Vagina (tissue), 2 donors: ENCODE measurements around the gene PLEKHA6. TPM values are rescaled to one million over a fixed set of nuclear protein-coding genes. Genes with fewer than 3 reads are reported as not detected.
"Not testable (repeated sequence)": the region's sequence is repeated elsewhere in the genome, so short reads cannot be mapped to it uniquely, and the experiment has no call there.

Experiments
- DNase-seq, 2 donors: peaks; one replicate each; pipeline ENCODE4 v3.0.0-alpha.2; 2017; ENCODE audit errors: extremely low spot score in 2 of 2
- H3K27ac ChIP-seq: fragments of 200-600 bp; sonication (generic); one replicate; pipeline ENCODE4 v1.5.1; 2019
- H3K27me3 ChIP-seq: fragments of 200-600 bp; sonication (generic); one replicate; pipeline ENCODE4 v1.5.1; 2019
- H3K36me3 ChIP-seq, 2 donors: fragments of 200-600 bp; sonication (generic); one replicate each; pipeline ENCODE4 v1.5.1; 2017 to 2019
- H3K4me1 ChIP-seq: fragments of 200-600 bp; sonication (generic); one replicate; pipeline ENCODE4 v1.5.1; 2019
- H3K4me3 ChIP-seq, 2 donors: fragments of 200-600 bp; sonication (generic); 1 replicate in 1 of 2; 2 replicates in 1 of 2; pipeline ENCODE4 v1.5.1; 2016 to 2019
- H3K9me3 ChIP-seq: fragments of 200-600 bp; sonication (generic); one replicate; pipeline ENCODE4 v1.5.1; 2019
- POLR2A ChIP-seq, 2 donors: fragments of 450-650 bp; IDR thresholded peaks; one replicate each; pipeline ENCODE4 v1.6.1; 2017; ENCODE audit warnings: antibody characterized with exemption in 2 of 2, mild to moderate bottlenecking in 2 of 2, moderate library complexity in 2 of 2
- POLR2AphosphoS5 ChIP-seq, 2 donors: sonication (generic); formaldehyde crosslinking; IDR thresholded peaks; one replicate each; pipeline ENCODE4 v1.9.0; 2017; ENCODE audit warnings: antibody characterized with exemption in 2 of 2, mild to moderate bottlenecking in 2 of 2, low read depth in 1 of 2; ENCODE audit not compliant: insufficient read depth in 1 of 2
- intact Hi-C: fragments of 100-400 bp; cut with DNase I; formaldehyde crosslinking; loops from one replicate; pipeline ENCODE4 v1.15.1; 2023
- total RNA-seq: library from RNA; depleted of rRNA; stranded (reverse); fragments of >200 nt; gene quantifications from one replicate; pipeline ENCODE4 v1.2.3, GENCODE V29; 2016
- TF ChIP-seq, protein P1 (sequence below), 3 experiments: fragments of 450-650 bp in 2 of 3; fragments of 200-600 bp in 1 of 3; sonication (generic) in 1 of 3; IDR thresholded peaks; one replicate each; pipeline ENCODE4 v1.5.1; 2017 to 2019; ENCODE audit warnings: antibody characterized with exemption in 3 of 3, mild to moderate bottlenecking in 2 of 3, moderate library complexity in 2 of 3

The PLEKHA6 gene
- total RNA-seq, 1 donor from 2014 or later = 15.0 TPM

DNA sequence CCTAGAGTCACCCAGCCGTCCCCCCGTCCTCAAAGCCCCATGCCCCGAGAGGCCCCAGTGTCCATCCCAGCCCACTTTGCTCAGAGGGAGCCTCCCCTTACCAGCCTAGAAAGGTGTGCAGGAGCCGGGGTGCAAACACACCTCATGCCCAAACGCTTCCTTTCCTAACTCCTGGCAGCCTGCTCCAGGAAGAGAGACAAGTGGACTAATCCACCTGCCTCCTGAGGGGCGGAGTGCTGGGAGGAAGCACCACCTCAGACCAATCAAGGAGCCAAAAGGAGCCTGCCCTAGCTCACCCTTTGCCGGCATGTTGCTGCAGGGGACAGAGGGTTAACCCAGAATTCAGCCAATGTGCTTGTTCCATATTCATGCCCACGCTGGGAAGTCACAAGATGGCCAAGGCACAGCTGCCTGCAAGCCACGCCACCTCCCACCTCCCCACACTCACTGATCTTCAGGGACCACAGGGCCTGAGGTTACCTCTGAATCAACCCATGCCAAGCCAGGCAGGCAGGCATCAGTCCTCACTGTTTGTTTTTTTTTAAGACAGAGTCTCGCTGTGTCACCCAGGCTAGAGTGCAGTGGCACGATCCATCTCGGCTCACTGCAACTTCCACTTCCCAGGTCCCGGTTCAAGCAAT is 27.8 kb downstream of the PLEKHA6 start:
- intact Hi-C loops = no loop called here

DNA sequence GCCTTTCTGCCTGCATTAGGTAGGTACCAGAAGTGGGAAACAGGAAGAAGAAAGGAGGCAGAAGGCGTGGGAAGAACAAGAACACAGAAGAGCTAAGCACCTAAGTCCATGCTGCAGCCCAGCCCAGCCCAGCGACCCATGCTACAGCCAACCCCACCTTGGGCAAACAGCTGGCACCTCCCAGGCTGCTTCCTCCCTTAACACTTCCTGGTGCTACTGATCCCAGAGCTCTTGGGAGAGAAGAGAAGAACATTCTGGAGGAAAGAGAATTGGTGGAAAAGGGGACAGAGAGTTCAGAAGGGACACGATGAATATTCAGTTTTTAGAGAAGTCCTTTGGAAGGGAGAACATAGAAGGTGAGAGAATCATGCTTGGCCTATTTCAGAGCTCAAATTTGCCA is 28.5 kb downstream of the PLEKHA6 start:
- Histone ChIP-seq H3K4me3 (no peak overlapping the region), H3K36me3 (no peaks in the 10 kb centered on the region), H3K9me3 (no peaks in the 10 kb centered on the region), H3K27ac (no peak overlapping the region), H3K27me3 (no peaks in the 10 kb centered on the region), H3K4me1 (no peaks in the 10 kb centered on the region)
- TF ChIP-seq POLR2A (IDR thresholded peaks at IDR 0.05) = no peak
- no peak for TF ChIP-seq POLR2AphosphoS5 (IDR thresholded peaks at IDR 0.05; ENCODE audit: insufficient read depth in 1 of 2, low read depth in 1 of 2)
- TF ChIP-seq, protein P1, sequence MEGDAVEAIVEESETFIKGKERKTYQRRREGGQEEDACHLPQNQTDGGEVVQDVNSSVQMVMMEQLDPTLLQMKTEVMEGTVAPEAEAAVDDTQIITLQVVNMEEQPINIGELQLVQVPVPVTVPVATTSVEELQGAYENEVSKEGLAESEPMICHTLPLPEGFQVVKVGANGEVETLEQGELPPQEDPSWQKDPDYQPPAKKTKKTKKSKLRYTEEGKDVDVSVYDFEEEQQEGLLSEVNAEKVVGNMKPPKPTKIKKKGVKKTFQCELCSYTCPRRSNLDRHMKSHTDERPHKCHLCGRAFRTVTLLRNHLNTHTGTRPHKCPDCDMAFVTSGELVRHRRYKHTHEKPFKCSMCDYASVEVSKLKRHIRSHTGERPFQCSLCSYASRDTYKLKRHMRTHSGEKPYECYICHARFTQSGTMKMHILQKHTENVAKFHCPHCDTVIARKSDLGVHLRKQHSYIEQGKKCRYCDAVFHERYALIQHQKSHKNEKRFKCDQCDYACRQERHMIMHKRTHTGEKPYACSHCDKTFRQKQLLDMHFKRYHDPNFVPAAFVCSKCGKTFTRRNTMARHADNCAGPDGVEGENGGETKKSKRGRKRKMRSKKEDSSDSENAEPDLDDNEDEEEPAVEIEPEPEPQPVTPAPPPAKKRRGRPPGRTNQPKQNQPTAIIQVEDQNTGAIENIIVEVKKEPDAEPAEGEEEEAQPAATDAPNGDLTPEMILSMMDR (IDR thresholded peaks at IDR 0.05) = no peak
- no peak for DNase-seq
- intact Hi-C loops = no loop called here

More for the DNA sequence above, 27.8 kb downstream of the PLEKHA6 start:
- Histone ChIP-seq H3K36me3 (no peaks in the 10 kb centered on the region), H3K4me3 (no peak overlapping the region), H3K9me3 (no peaks in the 10 kb centered on the region), H3K27me3 (no peaks in the 10 kb centered on the region), H3K4me1 (no peaks in the 10 kb centered on the region), H3K27ac (no peak overlapping the region)
- no peak for TF ChIP-seq POLR2A (IDR thresholded peaks at IDR 0.05)
- no peak for TF ChIP-seq POLR2AphosphoS5 (IDR thresholded peaks at IDR 0.05; ENCODE audit: insufficient read depth in 1 of 2, low read depth in 1 of 2)
- TF ChIP-seq, protein P1 (IDR thresholded peaks at IDR 0.05) = no peak
- no peak for DNase-seq

DNA sequence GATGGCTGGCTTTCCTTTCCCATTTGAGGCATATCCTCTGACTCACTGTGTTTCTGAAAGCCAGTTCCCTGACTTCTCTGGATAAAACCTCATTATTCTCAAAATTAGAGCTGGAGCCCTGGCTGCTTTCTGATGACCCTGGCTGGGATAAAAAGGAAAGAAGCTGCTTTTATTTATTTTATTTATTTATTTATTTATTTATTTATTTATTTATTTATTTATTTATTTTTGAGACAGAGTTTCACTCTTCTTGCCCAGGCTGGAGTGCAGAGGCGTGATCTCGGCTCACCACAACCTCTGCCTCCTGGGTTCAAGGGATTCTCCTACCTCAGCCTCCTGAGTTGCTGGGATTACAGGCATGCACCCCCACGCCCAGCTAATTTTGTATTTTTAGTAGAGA is 31.9 kb downstream of the PLEKHA6 start:
- DNase-seq, H3K9me3 ChIP-seq, H3K36me3 ChIP-seq, H3K4me3 ChIP-seq, intact Hi-C loops, H3K4me1 ChIP-seq, H3K27me3 ChIP-seq: not testable (repeated sequence)
- peak overlapping the region; percentile 58 for H3K27ac ChIP-seq

DNA sequence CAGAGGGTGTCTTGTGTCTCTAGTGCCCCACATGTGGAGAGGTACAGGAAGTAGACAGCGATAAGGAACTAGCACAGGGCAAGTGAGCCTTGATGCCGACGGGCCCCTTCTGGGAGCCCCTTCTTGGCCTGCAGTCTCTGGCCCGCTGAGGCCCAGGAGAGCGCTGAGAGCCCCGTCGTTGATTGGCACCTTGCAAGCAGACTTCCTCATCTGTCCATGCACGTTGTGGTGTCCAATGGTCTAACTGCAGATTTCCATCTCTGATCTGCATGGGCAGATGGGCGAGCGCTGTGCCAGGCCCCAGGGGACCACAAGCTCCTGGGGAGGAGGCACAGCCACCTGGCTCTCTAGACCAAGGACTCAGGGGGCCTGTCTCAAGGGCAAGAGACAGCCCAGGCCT is 32.4 kb downstream of the PLEKHA6 start:
- no peak for TF ChIP-seq POLR2A (IDR thresholded peaks at IDR 0.05)
- no peak for TF ChIP-seq POLR2AphosphoS5 (IDR thresholded peaks at IDR 0.05; ENCODE audit: insufficient read depth in 1 of 2, low read depth in 1 of 2)
- TF ChIP-seq, protein P1 (IDR thresholded peaks at IDR 0.05) = no peak
- no peak overlapping the region for H3K4me3 ChIP-seq
- H3K36me3 ChIP-seq = no peaks in the 10 kb centered on the region
- peak overlapping the region; percentile 58 for H3K27ac ChIP-seq
- H3K27me3 ChIP-seq = no peaks in the 10 kb centered on the region
- H3K9me3 ChIP-seq = no peaks in the 10 kb centered on the region
- DNase-seq = no peak
- intact Hi-C loops = no loop called here
- H3K4me1 ChIP-seq = no peaks in the 10 kb centered on the region

DNA sequence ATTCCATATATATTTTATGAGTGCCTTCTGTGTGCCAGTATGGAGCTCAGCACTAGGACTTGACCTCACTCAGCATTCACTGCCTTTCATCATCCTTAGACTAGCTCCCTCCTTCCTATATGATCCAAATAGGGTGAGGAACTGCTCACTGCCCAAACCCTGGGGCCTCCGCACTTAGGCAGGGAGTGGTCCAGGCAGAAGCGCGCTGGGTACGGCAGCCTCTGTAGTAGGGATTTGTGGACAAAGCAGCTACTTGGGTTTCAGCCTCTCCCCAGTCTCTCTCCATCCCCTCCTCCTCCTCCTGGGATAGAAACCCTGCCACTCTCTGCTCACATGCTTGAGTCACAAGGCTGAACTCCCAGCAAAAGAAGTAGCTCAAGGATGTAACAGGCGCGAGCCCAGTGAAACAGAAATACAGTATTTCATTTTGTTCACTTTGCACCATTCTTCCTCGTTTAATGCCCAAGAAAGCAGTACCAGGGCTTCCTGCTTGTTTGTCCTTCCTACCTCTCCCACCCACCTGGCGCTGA is 32.9 kb downstream of the PLEKHA6 start:
- Histone ChIP-seq H3K36me3 (no peaks in the 10 kb centered on the region), H3K9me3 (no peaks in the 10 kb centered on the region), H3K27me3 (no peaks in the 10 kb centered on the region), H3K27ac (peak overlapping the region; percentile 58), H3K4me3 (no peak overlapping the region), H3K4me1 (peaks cover 2% of the 10 kb centered on the region)
- TF ChIP-seq, protein P1 (IDR thresholded peaks at IDR 0.05) = no peak
- no peak for TF ChIP-seq POLR2A (IDR thresholded peaks at IDR 0.05)
- no peak for TF ChIP-seq POLR2AphosphoS5 (IDR thresholded peaks at IDR 0.05; ENCODE audit: insufficient read depth in 1 of 2, low read depth in 1 of 2)
- intact Hi-C loops = no loop called here
- DNase-seq = no peak
